B cell (primary cell): ENCODE results near the gene INPP1.

Experiments used
- CTCF ChIP-seq: fragments of 200-600 bp; IDR thresholded peaks from one replicate; pipeline ENCODE4 v1.8.0; 2022; ENCODE audit warnings: antibody characterized with exemption, mild to moderate bottlenecking
- EZH2 ChIP-seq: IDR thresholded peaks from 2 replicates; pipeline ENCODE4 v1.6.1; 2012; ENCODE audit warnings: borderline replicate concordance, low read depth, mild to moderate bottlenecking, moderate library complexity, low read length; ENCODE audit not compliant: insufficient read depth, poor library complexity, severe bottlenecking

GRCh38 chr2:190415794-190416775 is 72.7 kb downstream of the INPP1 start:
- TF ChIP-seq CTCF, result no peak
- TF ChIP-seq EZH2, result no peak
